HG03575 (cell line): ENCODE measurements around the gene CSMD2.

ENCODE experiments used
- ATAC-seq: cut with Tn5 transposase; IDR thresholded peaks from one replicate; pipeline ENCODE4 v1.9.1; 2021; ENCODE audit not compliant: unreplicated experiment, insufficient number of reproducible peaks, low FRiP score; ENCODE audit errors: extremely low read depth

CSMD2 gene

GRCh38 chr1:33624991-33625870 lies 539.8 kb downstream of the CSMD2 start:
- no peak for ATAC-seq

- no peak for ATAC-seq
Observed at GRCh38 chr1:33624261-33624990, 540.6 kb downstream of the CSMD2 start.

GRCh38 chr1:33623811-33624210 lies 541.2 kb downstream of the CSMD2 start:
- no peak for ATAC-seq

GRCh38 chr1:33622757-33623156 lies 542.3 kb downstream of the CSMD2 start:
- no peak for ATAC-seq

- ATAC-seq = no peak
Observed at GRCh38 chr1:33618636-33619035, 546.4 kb downstream of the CSMD2 start.

- no peak for ATAC-seq
Observed at GRCh38 chr1:33617451-33617850, 547.6 kb downstream of the CSMD2 start.

GRCh38 chr1:33616780-33617179 lies 548.2 kb downstream of the CSMD2 start:
- no peak for ATAC-seq

- no peak for ATAC-seq
Observed at GRCh38 chr1:33615546-33615945, 549.5 kb downstream of the CSMD2 start.

GRCh38 chr1:33610864-33611455 lies 554.1 kb downstream of the CSMD2 start:
- ATAC-seq = no peak

- ATAC-seq = no peak
Observed at GRCh38 chr1:33610391-33610790, 554.6 kb downstream of the CSMD2 start.

- ATAC-seq = no peak
Observed at GRCh38 chr1:33609739-33610138, 555.3 kb downstream of the CSMD2 start.

GRCh38 chr1:33608825-33609400 lies 556.1 kb downstream of the CSMD2 start:
- ATAC-seq = no peak

GRCh38 chr1:33607444-33608005 lies 557.5 kb downstream of the CSMD2 start:
- ATAC-seq = no peak

GRCh38 chr1:33606272-33606671 lies 558.8 kb downstream of the CSMD2 start:
- ATAC-seq = no peak

- no peak for ATAC-seq
Observed at GRCh38 chr1:33602271-33602670, 562.8 kb downstream of the CSMD2 start.

- ATAC-seq = no peak
Observed at GRCh38 chr1:33601751-33602150, 563.3 kb downstream of the CSMD2 start.

- no peak for ATAC-seq
Observed at GRCh38 chr1:33599516-33600115, 565.4 kb downstream of the CSMD2 start.

- ATAC-seq = no peak
Observed at GRCh38 chr1:33588726-33589125, 576.3 kb downstream of the CSMD2 start.

GRCh38 chr1:33586795-33587194 lies 578.2 kb downstream of the CSMD2 start:
- no peak for ATAC-seq
